Effector memory CD8-positive, alpha-beta T cell (primary cell): ENCODE results near the gene IRS1.
"Not testable (repeated sequence)": the region's sequence is repeated elsewhere in the genome, so short reads cannot be mapped to it uniquely, and the experiment has no call there.

ENCODE experiments used
- ATAC-seq: fragments of 150-1000 bp; cut with Tn5 transposase; replicated peaks from 2 replicates; pipeline ENCODE4 v1.10.0; 2021; ENCODE audit warnings: mild to moderate bottlenecking, moderate library complexity
- DNase-seq, 3 experiments: peaks; one replicate each; pipeline ENCODE4 v3.0.0; 2021
- H3K27ac Mint-ChIP-seq, 2 donors: one replicate each; pipeline ENCODE4 v1.8.0; 2022; ENCODE audit warnings: mild to moderate bottlenecking in 2 of 2, mixed read lengths in 2 of 2, moderate library complexity in 2 of 2
- H3K27me3 Mint-ChIP-seq, 2 donors: one replicate each; pipeline ENCODE4 v1.8.0; 2022; ENCODE audit warnings: mixed read lengths in 2 of 2
- H3K36me3 Mint-ChIP-seq: one replicate; pipeline ENCODE4 v1.8.0; 2022; ENCODE audit warnings: mild to moderate bottlenecking, moderate library complexity, mixed read lengths; ENCODE audit not compliant: insufficient read depth
- H3K4me1 Mint-ChIP-seq, 2 donors: one replicate each; pipeline ENCODE4 v1.8.0; 2022; ENCODE audit warnings: low read depth in 2 of 2, mixed read lengths in 2 of 2
- H3K4me3 Mint-ChIP-seq, 2 donors: one replicate each; pipeline ENCODE4 v1.8.0; 2022; ENCODE audit warnings: mild to moderate bottlenecking in 2 of 2, mixed read lengths in 2 of 2, moderate library complexity in 2 of 2
- H3K9me3 Mint-ChIP-seq, 2 donors: one replicate each; pipeline ENCODE4 v1.8.0; 2022; ENCODE audit warnings: mixed read lengths in 2 of 2

The IRS1 gene

DNA sequence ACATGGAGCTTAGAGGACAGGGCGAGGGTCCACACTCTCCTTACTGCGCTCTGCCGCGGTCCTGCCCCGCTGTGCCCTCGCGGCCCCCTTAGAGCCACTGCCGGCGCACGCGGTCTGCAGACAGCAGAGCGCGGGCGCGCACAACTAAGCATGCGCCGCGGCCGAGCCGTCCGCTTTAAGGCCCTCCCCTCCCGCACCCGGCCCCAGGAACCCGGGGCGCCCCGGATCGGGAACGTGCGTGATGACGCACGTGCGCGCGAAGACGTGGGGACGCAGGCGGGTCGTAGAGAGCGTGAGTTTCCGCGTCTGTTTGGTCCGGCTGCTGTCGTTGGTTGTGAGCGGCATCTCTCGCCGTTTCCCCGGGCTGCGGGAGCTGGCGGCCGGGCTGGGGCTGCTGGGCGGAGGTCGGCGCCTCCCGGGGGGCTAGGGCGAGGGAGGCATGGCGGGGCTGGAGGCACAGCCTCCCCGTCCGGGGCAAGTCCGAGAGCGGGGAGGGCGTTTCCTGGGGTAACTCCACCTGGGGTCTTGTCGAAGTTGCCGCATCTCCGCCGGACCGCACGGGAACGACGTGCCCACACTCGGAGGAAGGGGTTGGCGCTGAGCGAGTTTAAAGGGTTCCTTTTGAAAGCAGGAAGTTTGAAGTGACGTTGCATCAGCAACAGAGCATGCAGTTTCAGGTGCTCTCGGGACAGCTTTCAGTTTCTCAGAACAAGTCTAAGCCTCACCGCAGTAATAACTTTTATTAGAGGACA lies 36.4 kb upstream of the IRS1 start, which contains the start of gene RHBDD1:
TSS of gene RHBDD1 (plus strand) at position 259 of the 752 bp plus-strand sequence. CDS start 28,640 bp downstream, outside the sequence.
- DNase-seq: peak; percentile 90 to 93 (median 92)
- H3K9me3 Mint-ChIP-seq: no peaks in the 10 kb centered on the region
- peak; percentile 81 for ATAC-seq
- H3K4me1 Mint-ChIP-seq: peaks cover 21 to 44% of the 10 kb centered on the region in 2 donors
- H3K4me3 Mint-ChIP-seq: peak within 1 kb of the TSS; percentile 79 to 87
- no peaks in the 10 kb centered on the region for H3K27me3 Mint-ChIP-seq
- peaks cover 26% of the 10 kb centered on the region for H3K36me3 Mint-ChIP-seq
- H3K27ac Mint-ChIP-seq: peak within 1 kb of the TSS; percentile 99

DNA sequence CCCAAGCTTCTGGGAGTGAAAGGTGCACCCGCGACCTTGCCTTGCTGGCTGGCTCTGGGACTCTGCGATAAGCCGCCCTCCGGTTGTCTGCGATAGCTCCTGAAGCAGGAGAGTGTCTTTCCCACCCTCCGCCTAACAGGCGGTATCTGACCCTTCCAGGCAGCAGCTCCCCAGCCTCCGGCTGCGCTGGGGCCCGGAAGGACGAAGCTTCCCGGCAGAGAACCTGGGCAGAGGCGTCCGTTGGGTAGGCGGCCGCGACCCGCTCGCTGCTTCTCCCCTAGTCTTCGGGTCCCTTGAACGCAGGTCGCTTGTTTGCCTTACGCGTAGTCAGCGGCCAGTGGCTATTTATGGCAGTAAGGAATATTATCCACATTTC lies 35.8 kb upstream of the IRS1 start:
- DNase-seq: no peak
- no peaks in the 10 kb centered on the region for H3K27me3 Mint-ChIP-seq

DNA sequence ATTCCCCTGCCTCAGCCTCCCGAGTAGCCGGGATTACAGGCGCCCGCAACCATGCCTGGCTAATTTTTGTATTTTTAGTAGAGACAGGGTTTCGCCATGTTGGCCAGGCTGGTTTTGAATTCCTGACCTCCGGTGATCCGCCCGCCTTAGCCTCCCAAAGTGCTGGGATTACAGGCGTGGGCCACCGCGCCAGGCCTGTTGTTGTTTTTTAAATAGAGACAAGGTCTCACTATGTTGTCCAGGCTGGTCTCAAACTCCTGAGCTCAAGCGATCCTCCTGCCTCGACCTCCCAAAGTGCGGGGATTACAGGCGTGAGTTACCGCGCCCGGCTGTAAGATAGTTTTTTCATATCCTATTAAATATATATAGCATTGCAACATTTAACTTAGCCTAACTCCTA lies 35.3 kb upstream of the IRS1 start:
- peaks cover 17 to 39% of the 10 kb centered on the region in 2 donors for H3K4me1 Mint-ChIP-seq

More for the DNA sequence above, 35.8 kb upstream of the IRS1 start:
- H3K9me3 Mint-ChIP-seq: no peaks in the 10 kb centered on the region
- peak overlapping the region; percentile 99 for H3K27ac Mint-ChIP-seq
- peak; percentile 8 for ATAC-seq
- peaks cover 25% of the 10 kb centered on the region for H3K36me3 Mint-ChIP-seq
- H3K4me1 Mint-ChIP-seq: peaks cover 21 to 44% of the 10 kb centered on the region in 2 donors
- peak overlapping the region; percentile 79 to 87 for H3K4me3 Mint-ChIP-seq

DNA sequence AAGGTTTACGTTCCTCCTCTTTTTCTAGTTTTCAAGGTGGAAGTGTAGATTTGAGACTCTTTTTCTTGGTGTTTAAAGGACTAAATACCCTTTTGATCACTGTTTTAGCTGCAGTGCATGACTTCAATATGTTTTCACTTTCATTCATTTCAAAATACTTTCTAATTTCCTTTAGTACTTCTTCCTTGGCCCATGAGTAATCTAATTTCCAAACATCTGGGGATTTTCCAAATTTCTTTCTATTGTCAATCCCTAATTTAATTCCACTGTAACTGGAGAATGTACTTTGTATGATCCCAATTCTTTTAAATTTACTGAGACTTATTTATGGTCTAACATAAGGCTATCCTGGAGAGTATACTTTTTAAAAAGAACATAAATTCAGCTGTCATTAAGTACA lies 32.4 kb upstream of the IRS1 start:
- no peak for DNase-seq
- Mint-ChIP-seq H3K27ac (no peak overlapping the region), H3K4me3 (no peak overlapping the region), H3K27me3 (no peaks in the 10 kb centered on the region), H3K4me1 (peaks cover 10 to 21% of the 10 kb centered on the region in 2 donors), H3K36me3 (peaks cover 17% of the 10 kb centered on the region), H3K9me3 (no peaks in the 10 kb centered on the region)
- ATAC-seq: no peak

More for the DNA sequence above, 35.3 kb upstream of the IRS1 start:
- ATAC-seq, H3K9me3 Mint-ChIP-seq, DNase-seq, H3K27me3 Mint-ChIP-seq: not testable (repeated sequence)
- Mint-ChIP-seq H3K4me3 (peak overlapping the region; percentile 79 to 87), H3K27ac (peak overlapping the region in 1 of 2 donors; percentile 99), H3K36me3 (peaks cover 25% of the 10 kb centered on the region)

DNA sequence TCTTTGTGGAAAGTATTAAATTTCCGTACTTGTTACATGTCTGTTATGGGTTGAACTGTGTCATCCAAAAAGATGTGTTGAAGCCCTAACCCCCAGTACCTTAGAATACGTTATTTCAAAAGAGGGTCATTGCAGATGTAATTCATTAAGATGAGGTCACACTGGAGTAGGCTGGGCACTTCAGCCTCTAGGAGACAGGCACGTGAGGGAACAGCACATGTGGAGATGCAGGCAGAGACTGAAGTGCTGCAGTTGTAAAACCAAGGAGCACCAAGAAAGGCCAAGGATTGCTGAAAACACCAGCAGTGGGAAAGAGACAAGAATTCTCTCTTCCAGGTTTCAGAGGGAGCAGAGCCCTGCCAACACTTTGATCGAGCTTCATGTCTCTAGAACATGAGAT lies 31.6 kb upstream of the IRS1 start:
- no peak overlapping the region for H3K27ac Mint-ChIP-seq
- H3K36me3 Mint-ChIP-seq: peaks cover 10% of the 10 kb centered on the region
- no peak overlapping the region for H3K4me3 Mint-ChIP-seq
- DNase-seq (no peak), ATAC-seq (no peak)
- H3K4me1 Mint-ChIP-seq: peaks cover 4 to 13% of the 10 kb centered on the region in 2 donors
- H3K9me3 Mint-ChIP-seq: no peaks in the 10 kb centered on the region
- no peaks in the 10 kb centered on the region for H3K27me3 Mint-ChIP-seq

DNA sequence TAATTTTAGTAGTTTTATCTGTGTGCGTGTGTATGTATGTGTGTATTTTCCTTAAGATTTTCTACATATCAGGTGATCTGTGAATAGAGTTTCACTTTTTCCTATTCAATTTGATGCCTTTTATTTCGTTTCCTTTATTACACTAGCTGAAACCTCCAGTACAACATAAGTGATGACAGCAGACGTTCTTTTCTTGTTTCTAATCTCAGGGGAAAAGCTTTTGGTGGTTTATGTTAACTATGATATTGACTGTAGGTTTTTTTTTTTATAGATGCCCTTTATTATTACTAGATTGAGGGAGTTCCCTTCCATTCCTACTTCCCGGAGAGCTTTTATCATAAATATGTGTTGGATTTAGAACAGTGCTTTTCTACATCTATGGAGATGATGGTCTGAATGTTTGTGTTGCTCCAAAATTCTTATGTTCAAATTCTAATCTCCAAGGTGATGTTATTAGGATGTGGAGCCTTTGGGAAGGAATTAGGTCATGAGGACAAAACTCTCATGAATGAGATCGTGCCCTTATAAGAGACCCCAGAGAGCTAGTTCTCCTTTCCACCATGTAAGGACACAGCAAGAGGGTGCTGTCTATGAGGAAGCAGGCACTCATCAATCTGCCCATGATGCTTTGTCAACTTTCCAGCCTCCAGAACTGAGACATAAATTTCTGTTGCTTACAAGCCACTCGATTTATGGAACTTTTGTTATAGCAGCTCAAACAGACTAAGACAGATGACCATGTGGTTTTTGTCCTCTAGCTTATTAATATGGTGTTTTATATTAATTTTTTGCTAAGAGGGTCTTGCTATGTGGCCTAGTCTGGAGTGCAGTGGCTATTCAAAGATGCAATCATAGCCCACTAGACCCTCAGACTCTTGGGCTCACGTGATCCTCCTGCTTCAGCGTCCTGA lies 30.4 kb upstream of the IRS1 start:
- DNase-seq: no peak
- H3K36me3 Mint-ChIP-seq: no peaks in the 10 kb centered on the region
- H3K4me1 Mint-ChIP-seq: peaks cover 1 to 4% of the 10 kb centered on the region in 2 donors
- H3K27me3 Mint-ChIP-seq: no peaks in the 10 kb centered on the region
- H3K4me3 Mint-ChIP-seq: no peak overlapping the region
- no peak overlapping the region for H3K27ac Mint-ChIP-seq
- ATAC-seq: no peak
- H3K9me3 Mint-ChIP-seq: no peaks in the 10 kb centered on the region

DNA sequence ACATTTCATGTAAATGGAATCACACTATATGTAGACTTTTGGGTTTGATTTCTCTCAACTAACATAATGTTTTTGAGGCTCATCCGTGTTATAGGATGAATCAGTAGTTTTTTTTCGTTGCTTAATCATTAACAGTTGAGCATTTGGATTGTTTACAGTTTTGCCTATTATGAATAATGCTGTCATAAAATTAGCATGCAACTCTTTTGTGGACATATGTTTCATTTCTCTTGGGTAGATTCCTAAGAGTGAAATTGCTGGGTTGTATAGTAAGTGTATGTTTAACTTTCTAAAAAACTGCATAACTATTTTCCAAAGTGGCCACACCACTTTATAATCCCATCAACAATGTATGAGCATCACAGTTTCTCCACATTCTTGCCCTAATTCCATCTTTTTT lies 28.6 kb upstream of the IRS1 start:
- peaks cover 0 to 4% of the 10 kb centered on the region in 2 donors for H3K4me1 Mint-ChIP-seq
- no peaks in the 10 kb centered on the region for H3K9me3 Mint-ChIP-seq
- H3K36me3 Mint-ChIP-seq: no peaks in the 10 kb centered on the region
- H3K4me3 Mint-ChIP-seq: no peak overlapping the region
- no peak for ATAC-seq
- no peak overlapping the region for H3K27ac Mint-ChIP-seq
- DNase-seq: no peak
- no peaks in the 10 kb centered on the region for H3K27me3 Mint-ChIP-seq

DNA sequence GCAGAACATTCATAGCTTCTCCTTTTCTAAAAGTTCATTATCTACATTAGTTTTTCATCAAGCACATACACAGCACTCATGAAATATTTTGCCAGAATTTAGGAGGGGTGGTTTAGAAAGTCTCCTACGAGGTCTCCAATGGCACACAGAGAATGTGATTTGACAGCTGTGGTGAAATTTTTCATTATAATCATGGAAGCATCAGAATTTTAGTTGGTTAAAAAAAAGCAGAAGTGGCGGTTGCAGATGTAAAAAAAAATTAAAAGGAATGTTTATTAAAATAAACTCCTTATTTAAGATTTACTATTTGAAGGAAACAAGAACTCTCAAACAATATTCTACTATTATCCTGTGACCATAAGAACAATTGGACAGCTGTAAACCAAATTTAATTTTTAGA lies 25.4 kb upstream of the IRS1 start:
- no peak for ATAC-seq
- no peaks in the 10 kb centered on the region for H3K36me3 Mint-ChIP-seq
- DNase-seq: no peak
- no peaks in the 10 kb centered on the region for H3K27me3 Mint-ChIP-seq
- H3K9me3 Mint-ChIP-seq: no peaks in the 10 kb centered on the region
- no peak overlapping the region for H3K4me3 Mint-ChIP-seq
- H3K4me1 Mint-ChIP-seq: no peaks in the 10 kb centered on the region
- no peak overlapping the region for H3K27ac Mint-ChIP-seq

DNA sequence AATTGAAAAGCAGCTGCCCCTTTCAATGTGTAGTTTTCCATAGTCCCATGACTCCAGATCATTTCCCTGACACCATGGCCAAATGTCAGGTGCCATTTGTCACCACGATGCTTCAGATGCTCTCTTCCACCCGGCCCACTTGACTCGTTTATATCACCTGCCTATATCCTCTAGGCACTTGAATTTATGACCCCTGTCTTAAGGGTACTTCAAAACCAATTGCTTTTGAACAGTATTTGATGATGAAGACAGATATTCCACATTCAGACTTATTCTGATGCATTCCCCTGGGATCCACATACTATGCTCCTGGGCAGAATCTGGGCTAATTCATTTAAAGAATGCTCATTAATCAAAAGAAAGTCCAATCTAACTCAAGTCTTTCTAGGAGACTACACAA lies 19.3 kb upstream of the IRS1 start:
- ATAC-seq (no peak), DNase-seq (no peak)
- Mint-ChIP-seq H3K36me3 (no peaks in the 10 kb centered on the region), H3K27me3 (peaks cover 15 to 22% of the 10 kb centered on the region in 2 donors), H3K27ac (no peak overlapping the region), H3K9me3 (no peaks in the 10 kb centered on the region), H3K4me3 (no peak overlapping the region), H3K4me1 (no peaks in the 10 kb centered on the region)

DNA sequence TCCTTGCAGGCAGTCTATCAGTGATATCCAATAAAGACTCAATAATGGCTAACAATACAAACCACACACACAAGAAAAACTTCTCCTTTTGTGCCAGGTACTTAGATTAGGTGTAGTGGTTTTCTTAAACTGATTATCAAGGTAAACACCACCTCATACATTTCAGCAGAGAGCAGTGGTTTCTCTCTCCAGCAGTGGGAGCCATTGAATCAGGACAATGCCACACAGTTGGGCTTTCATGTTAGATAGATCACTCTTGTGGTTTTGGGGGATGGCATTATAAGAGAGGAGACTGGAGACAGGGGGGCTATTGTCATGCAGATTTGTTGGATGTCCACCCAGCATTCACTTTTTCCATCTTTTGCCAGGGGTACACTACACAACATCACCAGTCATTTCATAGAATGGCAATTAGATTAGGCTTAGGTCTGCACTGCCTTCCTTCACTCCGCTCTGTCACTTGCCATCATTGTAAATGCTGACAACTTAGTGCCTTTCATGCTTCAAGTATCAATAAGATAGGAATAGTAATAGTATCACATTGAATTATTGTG lies 13.6 kb upstream of the IRS1 start:
- Mint-ChIP-seq H3K27me3 (peaks cover 39 to 55% of the 10 kb centered on the region in 2 donors), H3K36me3 (peaks cover 3% of the 10 kb centered on the region), H3K9me3 (no peaks in the 10 kb centered on the region), H3K4me1 (no peaks in the 10 kb centered on the region), H3K4me3 (no peak overlapping the region), H3K27ac (no peak overlapping the region)
- DNase-seq: no peak
- ATAC-seq: no peak

DNA sequence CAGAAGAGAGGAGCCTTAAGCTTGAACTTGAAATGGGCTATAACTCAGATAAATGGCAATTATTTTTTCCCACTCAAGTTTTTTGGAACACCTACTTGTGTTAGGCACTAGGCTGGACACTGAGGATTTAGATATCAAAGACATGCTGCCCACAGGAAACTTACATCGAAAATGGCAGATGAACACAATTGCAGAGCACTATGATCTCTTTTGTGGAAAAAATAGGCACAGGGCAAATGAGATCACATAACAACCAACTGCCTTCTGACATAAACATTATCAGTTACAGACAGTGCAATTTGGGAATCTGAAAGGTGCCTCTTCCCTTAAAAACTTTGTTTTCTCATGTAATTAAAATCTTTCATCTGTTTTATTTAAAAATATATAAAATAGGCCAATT lies 3.8 kb upstream of the IRS1 start:
- Mint-ChIP-seq H3K27ac (no peak overlapping the region), H3K4me3 (no peak overlapping the region), H3K36me3 (no peaks in the 10 kb centered on the region), H3K27me3 (peaks cover 48 to 53% of the 10 kb centered on the region in 2 donors), H3K4me1 (peaks cover 10 to 14% of the 10 kb centered on the region in 2 donors), H3K9me3 (no peaks in the 10 kb centered on the region)
- DNase-seq (no peak), ATAC-seq (no peak)

DNA sequence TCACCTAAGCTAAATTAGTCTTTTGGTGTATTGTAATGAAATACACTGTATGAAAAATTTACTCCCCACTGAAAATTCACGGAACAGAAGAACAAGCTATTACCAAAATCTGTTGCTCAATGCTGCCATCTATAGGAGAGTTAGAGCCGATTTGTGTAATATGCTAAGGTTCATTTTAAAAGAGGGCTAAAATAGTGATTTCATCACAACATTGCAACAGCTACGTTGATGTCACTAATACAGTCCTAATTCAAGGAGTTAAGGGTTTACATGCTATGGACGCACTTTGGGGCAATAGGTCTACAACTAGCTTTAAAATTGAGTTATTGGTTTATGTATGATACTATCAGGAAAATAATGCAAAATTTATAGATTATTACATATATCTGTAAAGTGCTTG lies 3.0 kb upstream of the IRS1 start:
- Mint-ChIP-seq H3K27ac (no peak overlapping the region), H3K36me3 (no peaks in the 10 kb centered on the region), H3K4me3 (no peak overlapping the region), H3K27me3 (peaks cover 39 to 44% of the 10 kb centered on the region in 2 donors), H3K9me3 (no peaks in the 10 kb centered on the region), H3K4me1 (peaks cover 10 to 14% of the 10 kb centered on the region in 2 donors)
- peak in 2 of 3 experiments; percentile 25 to 30 for DNase-seq
- ATAC-seq: peak; percentile 9
